MM.1S (cell line): ENCODE results near the gene ZNF785.
"Not testable (repeated sequence)": the region's sequence is repeated elsewhere in the genome, so short reads cannot be mapped to it uniquely, and the experiment has no call there.

Source experiments
- DNase-seq: peaks from one replicate; pipeline ENCODE4 v3.0.0-alpha.2; 2015
- H2AFZ ChIP-seq: fragments of 300-600 bp; sonication (generic); 2 replicates; pipeline ENCODE4 v1.6.0; 2016; ENCODE audit warnings: antibody characterized with exemption, low read length
- H3F3A ChIP-seq: fragments of 300-600 bp; sonication (generic); 2 replicates; pipeline ENCODE4 v1.6.1; 2016; ENCODE audit warnings: mild to moderate bottlenecking, antibody characterized with exemption, low read length, moderate library complexity, mixed read lengths; ENCODE audit not compliant: insufficient read depth
- H3K27ac ChIP-seq: fragments of 300-600 bp; sonication (generic); 2 replicates; pipeline ENCODE4 v1.5.1; 2016; ENCODE audit warnings: mild to moderate bottlenecking, low read length
- H3K27me3 ChIP-seq: fragments of 300-600 bp; sonication (generic); replicated peaks from 2 replicates; pipeline ENCODE4 v1.6.0; 2016; ENCODE audit warnings: low read length; ENCODE audit not compliant: insufficient read depth
- H3K36me3 ChIP-seq: fragments of 300-600 bp; sonication (generic); replicated peaks from 2 replicates; pipeline ENCODE4 v1.6.1; 2016; ENCODE audit warnings: mild to moderate bottlenecking, low read length, mixed read lengths; ENCODE audit not compliant: insufficient read depth
- H3K4me1 ChIP-seq: fragments of 300-600 bp; sonication (generic); 2 replicates; pipeline ENCODE4 v1.6.1; 2016; ENCODE audit warnings: low read length, mixed read lengths
- H3K4me2 ChIP-seq: fragments of 300-600 bp; sonication (generic); 2 replicates; pipeline ENCODE4 v1.6.0; 2016; ENCODE audit warnings: low read depth, low read length
- H3K4me3 ChIP-seq: fragments of 300-600 bp; sonication (generic); 2 replicates; pipeline ENCODE4 v1.5.1; 2016; ENCODE audit warnings: low read length, mixed read lengths
- H3K79me2 ChIP-seq: fragments of 300-600 bp; sonication (generic); 2 replicates; pipeline ENCODE4 v1.6.1; 2016; ENCODE audit warnings: mixed run types, low read length, mixed read lengths
- H3K9ac ChIP-seq: fragments of 300-600 bp; sonication (generic); 2 replicates; pipeline ENCODE4 v1.6.1; 2016; ENCODE audit warnings: low read length, mixed read lengths
- H3K9me2 ChIP-seq: fragments of 300-600 bp; sonication (generic); replicated peaks from 2 replicates; pipeline ENCODE4 v1.6.1; 2016; ENCODE audit warnings: mild to moderate bottlenecking, low read length, mixed read lengths; ENCODE audit not compliant: insufficient read depth
- H3K9me3 ChIP-seq: fragments of 300-600 bp; sonication (generic); replicated peaks from 2 replicates; pipeline ENCODE4 v1.6.1; 2016; ENCODE audit warnings: mild to moderate bottlenecking, low read length, mixed read lengths; ENCODE audit not compliant: insufficient read depth
- H4K20me1 ChIP-seq: fragments of 300-600 bp; sonication (generic); 2 replicates; pipeline ENCODE4 v1.6.1; 2016; ENCODE audit warnings: mild to moderate bottlenecking, low read length, moderate library complexity, mixed read lengths; ENCODE audit not compliant: insufficient read depth
- EZH2 ChIP-seq: fragments of 300-600 bp; sonication (generic); optimal IDR thresholded peaks from 2 replicates; pipeline ENCODE3; 2017; ENCODE audit warnings: low read depth, mild to moderate bottlenecking, antibody characterized with exemption, low read length, mixed read lengths
- EZH2phosphoT487 ChIP-seq: fragments of 300-600 bp; sonication (generic); IDR thresholded peaks from 2 replicates; pipeline ENCODE4 v1.6.1; 2018; ENCODE audit warnings: antibody characterized with exemption, low read length
- TF ChIP-seq, protein P1 (sequence below): fragments of 300-600 bp; sonication (generic); IDR thresholded peaks from 2 replicates; pipeline ENCODE4 v1.5.1; 2016; ENCODE audit warnings: antibody characterized with exemption, low read length, mixed read lengths

ZNF785 gene

GRCh38 chr16:30546115-30546514, 39.4 kb downstream of the ZNF785 start:
- Histone ChIP-seq H3K27me3 (no peaks in the 10 kb centered on the region), H2AFZ (no peak overlapping the region), H3K27ac (no peak overlapping the region), H3K79me2 (no peaks in the 10 kb centered on the region), H3K4me3 (no peak overlapping the region), H3F3A (no peaks in the 10 kb centered on the region), H3K36me3 (no peaks in the 10 kb centered on the region), H3K9me3 (no peaks in the 10 kb centered on the region), H4K20me1 (no peaks in the 10 kb centered on the region), H3K4me1 (no peaks in the 10 kb centered on the region), H3K9ac (no peak overlapping the region), H3K4me2 (no peak overlapping the region), H3K9me2 (no peaks in the 10 kb centered on the region)
- TF ChIP-seq EZH2, result no peak
- TF ChIP-seq, protein P1, sequence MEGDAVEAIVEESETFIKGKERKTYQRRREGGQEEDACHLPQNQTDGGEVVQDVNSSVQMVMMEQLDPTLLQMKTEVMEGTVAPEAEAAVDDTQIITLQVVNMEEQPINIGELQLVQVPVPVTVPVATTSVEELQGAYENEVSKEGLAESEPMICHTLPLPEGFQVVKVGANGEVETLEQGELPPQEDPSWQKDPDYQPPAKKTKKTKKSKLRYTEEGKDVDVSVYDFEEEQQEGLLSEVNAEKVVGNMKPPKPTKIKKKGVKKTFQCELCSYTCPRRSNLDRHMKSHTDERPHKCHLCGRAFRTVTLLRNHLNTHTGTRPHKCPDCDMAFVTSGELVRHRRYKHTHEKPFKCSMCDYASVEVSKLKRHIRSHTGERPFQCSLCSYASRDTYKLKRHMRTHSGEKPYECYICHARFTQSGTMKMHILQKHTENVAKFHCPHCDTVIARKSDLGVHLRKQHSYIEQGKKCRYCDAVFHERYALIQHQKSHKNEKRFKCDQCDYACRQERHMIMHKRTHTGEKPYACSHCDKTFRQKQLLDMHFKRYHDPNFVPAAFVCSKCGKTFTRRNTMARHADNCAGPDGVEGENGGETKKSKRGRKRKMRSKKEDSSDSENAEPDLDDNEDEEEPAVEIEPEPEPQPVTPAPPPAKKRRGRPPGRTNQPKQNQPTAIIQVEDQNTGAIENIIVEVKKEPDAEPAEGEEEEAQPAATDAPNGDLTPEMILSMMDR, result no peak
- no peak for TF ChIP-seq EZH2phosphoT487
- no peak for DNase-seq

GRCh38 chr16:30543067-30543466, 42.4 kb downstream of the ZNF785 start:
- Histone ChIP-seq H3K79me2 (no peaks in the 10 kb centered on the region), H3K9me2 (no peaks in the 10 kb centered on the region), H3F3A (no peaks in the 10 kb centered on the region), H4K20me1 (no peaks in the 10 kb centered on the region), H3K4me2 (no peak overlapping the region), H3K27ac (no peak overlapping the region), H3K4me1 (no peaks in the 10 kb centered on the region), H3K36me3 (no peaks in the 10 kb centered on the region), H3K9ac (no peak overlapping the region), H3K27me3 (no peaks in the 10 kb centered on the region), H3K9me3 (no peaks in the 10 kb centered on the region), H3K4me3 (no peak overlapping the region), H2AFZ (no peak overlapping the region)
- no peak for DNase-seq
- no peak for TF ChIP-seq EZH2
- no peak for TF ChIP-seq EZH2phosphoT487
- TF ChIP-seq, protein P1, result no peak

GRCh38 chr16:30541502-30542329, 43.8 kb downstream of the ZNF785 start:
- H3K27me3 ChIP-seq, result no peaks in the 10 kb centered on the region
- H3K9me3 ChIP-seq, result no peaks in the 10 kb centered on the region
- H2AFZ ChIP-seq, result no peak overlapping the region
- H4K20me1 ChIP-seq, result no peaks in the 10 kb centered on the region
- no peaks in the 10 kb centered on the region for H3K36me3 ChIP-seq
- H3K9ac ChIP-seq, result no peak overlapping the region
- no peaks in the 10 kb centered on the region for H3K4me1 ChIP-seq
- no peaks in the 10 kb centered on the region for H3K79me2 ChIP-seq
- H3K4me2 ChIP-seq, result no peak overlapping the region
- H3F3A ChIP-seq, result no peaks in the 10 kb centered on the region
- no peak overlapping the region for H3K27ac ChIP-seq
- H3K9me2 ChIP-seq, result no peaks in the 10 kb centered on the region
- no peak for DNase-seq
- TF ChIP-seq, protein P1, result no peak
- TF ChIP-seq EZH2phosphoT487 (no peak), EZH2 (no peak)
- H3K4me3 ChIP-seq, result no peak overlapping the region

GRCh38 chr16:30540916-30541464, 44.5 kb downstream of the ZNF785 start:
- not testable (repeated sequence) for H3K4me3 ChIP-seq, H4K20me1 ChIP-seq, H3K9me3 ChIP-seq, H3K27ac ChIP-seq, DNase-seq, H3K9me2 ChIP-seq, H3K36me3 ChIP-seq, H3F3A ChIP-seq, H3K9ac ChIP-seq, H3K27me3 ChIP-seq, H2AFZ ChIP-seq, H3K4me2 ChIP-seq, H3K4me1 ChIP-seq, H3K79me2 ChIP-seq

DNA sequence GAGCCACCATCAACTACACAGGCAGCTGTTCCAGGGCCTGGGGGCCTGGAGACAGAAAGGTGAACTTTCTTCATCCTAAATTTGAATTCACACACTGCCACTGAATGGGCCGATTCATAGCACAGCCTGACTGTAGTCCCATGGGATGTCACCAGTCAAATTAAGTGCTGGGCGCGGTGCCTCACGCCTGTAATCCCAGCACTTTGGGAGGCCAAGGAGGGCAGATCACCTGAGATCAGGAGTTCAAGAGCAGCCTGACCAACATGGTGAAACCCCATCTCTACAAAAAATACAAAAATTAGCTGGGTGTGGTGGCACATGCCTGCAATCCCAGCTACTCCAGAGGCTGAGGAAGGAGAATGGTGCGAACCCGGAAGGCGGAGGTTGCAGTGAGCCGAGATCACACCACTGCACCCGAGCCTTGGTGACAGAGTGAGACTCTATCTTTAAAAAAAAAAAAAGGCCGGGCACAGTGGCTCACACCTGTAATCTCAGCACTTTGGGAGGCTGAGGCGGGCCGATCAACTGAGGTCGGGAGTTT, 45.4 kb downstream of the ZNF785 start:
- H3K9me3 ChIP-seq, H3K27ac ChIP-seq: not testable (repeated sequence)

More for the DNA sequence above, 45.4 kb downstream of the ZNF785 start:
- not testable (repeated sequence) for H4K20me1 ChIP-seq, H3K9ac ChIP-seq, H3K9me2 ChIP-seq, H2AFZ ChIP-seq, H3F3A ChIP-seq, H3K4me3 ChIP-seq, H3K27me3 ChIP-seq, H3K36me3 ChIP-seq, DNase-seq, H3K4me1 ChIP-seq, H3K4me2 ChIP-seq
- H3K79me2 ChIP-seq, result peaks cover 10% of the 10 kb centered on the region
